ENCODE results near the gene CYLD.

Gene CYLD

DNA sequence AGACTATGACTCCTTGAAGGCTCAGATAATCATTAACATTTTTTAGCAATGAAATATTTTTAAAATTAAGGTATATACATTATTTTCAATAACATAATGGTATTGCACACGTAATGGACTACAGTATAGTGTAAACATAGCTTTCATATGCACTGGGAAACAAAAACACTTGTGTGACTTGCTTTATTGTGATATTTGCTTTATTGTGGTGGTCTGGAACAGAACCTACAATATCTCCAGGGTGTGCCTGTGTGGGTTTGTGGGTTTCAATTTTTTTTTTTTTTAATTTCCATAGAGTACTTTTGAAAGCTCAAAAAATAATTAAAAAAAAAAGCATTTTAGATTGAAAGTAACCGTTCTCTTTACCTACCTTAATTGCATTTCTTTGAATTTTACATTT lies 25.3 kb downstream of the CYLD start:
- no peak overlapping the region for H4K8ac ChIP-seq (ENCODE audit: low read depth, low read length)

DNA sequence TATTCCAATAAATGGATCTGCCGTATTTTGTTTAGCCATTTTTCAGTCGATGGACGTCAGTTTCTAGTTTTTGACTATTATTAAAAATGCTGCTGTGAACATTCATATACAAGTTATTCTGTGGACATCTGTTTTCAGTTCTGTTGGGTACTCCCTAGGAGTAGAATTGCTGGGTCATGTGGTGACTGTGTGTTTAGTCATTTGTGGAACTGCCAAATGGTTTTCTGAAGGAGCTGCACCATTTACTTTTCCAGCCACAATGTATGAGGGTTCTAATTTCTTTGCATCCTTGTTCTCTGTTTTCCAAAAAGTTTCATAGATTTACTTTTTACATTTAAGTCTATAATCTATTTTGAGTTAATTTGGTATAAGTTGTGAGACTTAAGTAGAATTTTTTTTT lies 29.5 kb downstream of the CYLD start:
- WGBS (ENCODE audit: extremely low coverage, insufficient coverage, insufficient read length) = no CpG with 5 or more reads among the region's 3 CpGs
- Histone ChIP-seq H4K91ac (ENCODE audit: low read depth, low read length) (no peak overlapping the region), H3K27ac (ENCODE audit: low read depth, low read length) (no peak overlapping the region), H2AFZ (ENCODE audit: insufficient read depth, low read length, poor library complexity) (no peak overlapping the region), H3K4ac (ENCODE audit: low read depth, low read length) (no peak overlapping the region), H3K79me2 (ENCODE audit: control insufficient read depth, insufficient read depth, low read length, poor library complexity) (no peaks in the 10 kb centered on the region), H2BK5ac (ENCODE audit: low read depth, low read length, poor library complexity) (no peak overlapping the region), H3K18ac (ENCODE audit: low read length) (no peak overlapping the region), H3K27me3 (ENCODE audit: insufficient read depth, low read length) (no peaks in the 10 kb centered on the region), H4K8ac (ENCODE audit: low read depth, low read length) (no peak overlapping the region), H2AK5ac (ENCODE audit: low read length) (no peak overlapping the region), H3K9me3 (ENCODE audit: insufficient read depth, low read depth, low read length) (no peaks in the 10 kb centered on the region), H3K9ac (ENCODE audit: low read length) (no peak overlapping the region), H2BK120ac (ENCODE audit: insufficient read depth, low read length, poor library complexity) (no peak overlapping the region), H2BK12ac (ENCODE audit: low read length) (no peak overlapping the region), H3K4me1 (ENCODE audit: control insufficient read depth in 1 of 2, insufficient read depth in 2 of 2, low read length in 2 of 2) (no peaks in the 10 kb centered on the region), H3K23ac (ENCODE audit: low read length) (no peak overlapping the region), H3K36me3 (ENCODE audit: control insufficient read depth in 1 of 2, insufficient read depth in 2 of 2, low read length in 2 of 2) (peaks cover 0 to 1% of the 10 kb centered on the region in 2 experiments), H3K4me3 (ENCODE audit: low read depth, low read length) (no peak overlapping the region), H3K4me2 (ENCODE audit: low read length) (no peak overlapping the region), H3K79me1 (ENCODE audit: low read length) (no peaks in the 10 kb centered on the region), H3K14ac (ENCODE audit: low read length) (no peak overlapping the region), H4K12ac (ENCODE audit: low read depth, low read length) (no peak overlapping the region)
- DNase-seq = no peak

More for the DNA sequence above, 25.3 kb downstream of the CYLD start:
- H2BK120ac ChIP-seq (ENCODE audit: insufficient read depth, low read length, poor library complexity) = no peak overlapping the region
- H2BK12ac ChIP-seq (ENCODE audit: low read length) = no peak overlapping the region
- WGBS (ENCODE audit: extremely low coverage, insufficient coverage, insufficient read length) = no CpG with 5 or more reads among the region's 2 CpGs
- H3K79me1 ChIP-seq (ENCODE audit: low read length) = no peaks in the 10 kb centered on the region
- no peak overlapping the region for H3K4ac ChIP-seq (ENCODE audit: low read depth, low read length)
- no peak overlapping the region for H4K12ac ChIP-seq (ENCODE audit: low read depth, low read length)
- no peaks in the 10 kb centered on the region for H3K27me3 ChIP-seq (ENCODE audit: insufficient read depth, low read length)
- H3K4me2 ChIP-seq (ENCODE audit: low read length) = no peak overlapping the region
- H3K14ac ChIP-seq (ENCODE audit: low read length) = no peak overlapping the region
- H3K23ac ChIP-seq (ENCODE audit: low read length) = no peak overlapping the region
- H3K4me1 ChIP-seq (ENCODE audit: control insufficient read depth in 1 of 2, insufficient read depth in 2 of 2, low read length in 2 of 2) = no peaks in the 10 kb centered on the region
- no peak for DNase-seq
- no peak overlapping the region for H3K27ac ChIP-seq (ENCODE audit: low read depth, low read length)
- H3K18ac ChIP-seq (ENCODE audit: low read length) = no peak overlapping the region
- H3K9me3 ChIP-seq (ENCODE audit: insufficient read depth, low read depth, low read length) = no peaks in the 10 kb centered on the region
- no peak overlapping the region for H2BK5ac ChIP-seq (ENCODE audit: low read depth, low read length, poor library complexity)
- no peak overlapping the region for H4K91ac ChIP-seq (ENCODE audit: low read depth, low read length)
- peaks cover 0 to 1% of the 10 kb centered on the region in 2 experiments for H3K36me3 ChIP-seq (ENCODE audit: control insufficient read depth in 1 of 2, insufficient read depth in 2 of 2, low read length in 2 of 2)
- no peak overlapping the region for H2AFZ ChIP-seq (ENCODE audit: insufficient read depth, low read length, poor library complexity)
- H3K79me2 ChIP-seq (ENCODE audit: control insufficient read depth, insufficient read depth, low read length, poor library complexity) = no peaks in the 10 kb centered on the region
- H3K4me3 ChIP-seq (ENCODE audit: low read depth, low read length) = no peak overlapping the region
- H3K9ac ChIP-seq (ENCODE audit: low read length) = no peak overlapping the region
- H2AK5ac ChIP-seq (ENCODE audit: low read length) = no peak overlapping the region

DNA sequence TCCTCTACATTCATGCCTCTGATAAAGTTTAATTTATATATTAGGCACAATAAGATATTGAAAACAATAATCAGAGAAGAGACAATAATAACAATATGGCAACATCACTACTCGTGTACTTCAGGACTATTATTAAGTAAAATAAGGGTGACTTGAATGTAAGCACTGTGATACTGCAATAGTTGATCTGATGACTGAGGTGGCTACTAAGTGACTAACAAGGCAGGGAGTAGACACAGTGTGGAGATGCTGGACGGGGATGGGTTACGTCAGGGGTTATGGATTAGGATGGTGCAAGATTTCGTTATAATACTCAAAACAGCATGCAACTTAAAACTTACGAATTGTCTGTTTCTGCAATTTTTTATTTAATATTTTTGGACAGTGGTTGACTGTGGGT lies 32.5 kb downstream of the CYLD start:
- Histone ChIP-seq H4K8ac (ENCODE audit: low read depth, low read length) (no peak overlapping the region), H3K79me1 (ENCODE audit: low read length) (no peaks in the 10 kb centered on the region), H3K27me3 (ENCODE audit: insufficient read depth, low read length) (no peaks in the 10 kb centered on the region), H2AK5ac (ENCODE audit: low read length) (no peak overlapping the region), H3K79me2 (ENCODE audit: control insufficient read depth, insufficient read depth, low read length, poor library complexity) (no peaks in the 10 kb centered on the region), H2BK5ac (ENCODE audit: low read depth, low read length, poor library complexity) (no peak overlapping the region), H3K4me2 (ENCODE audit: low read length) (no peak overlapping the region), H2BK120ac (ENCODE audit: insufficient read depth, low read length, poor library complexity) (no peak overlapping the region), H2AFZ (ENCODE audit: insufficient read depth, low read length, poor library complexity) (no peak overlapping the region), H3K23ac (ENCODE audit: low read length) (no peak overlapping the region), H4K91ac (ENCODE audit: low read depth, low read length) (no peak overlapping the region), H3K4ac (ENCODE audit: low read depth, low read length) (no peak overlapping the region), H3K9ac (ENCODE audit: low read length) (no peak overlapping the region), H3K9me3 (ENCODE audit: insufficient read depth, low read depth, low read length) (no peaks in the 10 kb centered on the region), H4K12ac (ENCODE audit: low read depth, low read length) (no peak overlapping the region), H2BK12ac (ENCODE audit: low read length) (no peak overlapping the region), H3K18ac (ENCODE audit: low read length) (no peak overlapping the region), H3K4me3 (ENCODE audit: low read depth, low read length) (no peak overlapping the region), H3K27ac (ENCODE audit: low read depth, low read length) (no peak overlapping the region), H3K14ac (ENCODE audit: low read length) (no peak overlapping the region), H3K36me3 (ENCODE audit: control insufficient read depth in 1 of 2, insufficient read depth in 2 of 2, low read length in 2 of 2) (no peaks in the 10 kb centered on the region), H3K4me1 (ENCODE audit: control insufficient read depth in 1 of 2, insufficient read depth in 2 of 2, low read length in 2 of 2) (no peaks in the 10 kb centered on the region)
- no CpG with 5 or more reads among the region's 5 CpGs for WGBS (ENCODE audit: extremely low coverage, insufficient coverage, insufficient read length)
- no peak for DNase-seq

- Histone ChIP-seq H4K8ac (ENCODE audit: low read depth, low read length) (no peak overlapping the region), H3K9me3 (ENCODE audit: insufficient read depth, low read depth, low read length) (no peaks in the 10 kb centered on the region), H2BK5ac (ENCODE audit: low read depth, low read length, poor library complexity) (no peak overlapping the region), H3K27me3 (ENCODE audit: insufficient read depth, low read length) (no peaks in the 10 kb centered on the region), H3K36me3 (ENCODE audit: control insufficient read depth in 1 of 2, insufficient read depth in 2 of 2, low read length in 2 of 2) (no peaks in the 10 kb centered on the region), H3K23ac (ENCODE audit: low read length) (no peak overlapping the region), H3K4me3 (ENCODE audit: low read depth, low read length) (no peak overlapping the region), H2AK5ac (ENCODE audit: low read length) (no peak overlapping the region), H2AFZ (ENCODE audit: insufficient read depth, low read length, poor library complexity) (no peak overlapping the region), H2BK12ac (ENCODE audit: low read length) (no peak overlapping the region), H3K4ac (ENCODE audit: low read depth, low read length) (no peak overlapping the region), H3K79me1 (ENCODE audit: low read length) (no peaks in the 10 kb centered on the region), H3K4me2 (ENCODE audit: low read length) (no peak overlapping the region), H3K4me1 (ENCODE audit: control insufficient read depth in 1 of 2, insufficient read depth in 2 of 2, low read length in 2 of 2) (no peaks in the 10 kb centered on the region), H4K12ac (ENCODE audit: low read depth, low read length) (no peak overlapping the region), H3K9ac (ENCODE audit: low read length) (no peak overlapping the region), H3K18ac (ENCODE audit: low read length) (no peak overlapping the region), H4K91ac (ENCODE audit: low read depth, low read length) (no peak overlapping the region), H3K14ac (ENCODE audit: low read length) (no peak overlapping the region), H2BK120ac (ENCODE audit: insufficient read depth, low read length, poor library complexity) (no peak overlapping the region), H3K27ac (ENCODE audit: low read depth, low read length) (no peak overlapping the region), H3K79me2 (ENCODE audit: control insufficient read depth, insufficient read depth, low read length, poor library complexity) (no peaks in the 10 kb centered on the region)
- WGBS (ENCODE audit: extremely low coverage, insufficient coverage, insufficient read length) = no CpG with 5 or more reads among the region's 3 CpGs
- DNase-seq = no peak
These were observed 33.1 kb downstream of the CYLD start for GRCh38 chr16:50774960-50775359.

Data from trophoblast cell (in vitro differentiated cells and primary cell).